ENCODE data around the gene HBP1.

Gene HBP1

DNA sequence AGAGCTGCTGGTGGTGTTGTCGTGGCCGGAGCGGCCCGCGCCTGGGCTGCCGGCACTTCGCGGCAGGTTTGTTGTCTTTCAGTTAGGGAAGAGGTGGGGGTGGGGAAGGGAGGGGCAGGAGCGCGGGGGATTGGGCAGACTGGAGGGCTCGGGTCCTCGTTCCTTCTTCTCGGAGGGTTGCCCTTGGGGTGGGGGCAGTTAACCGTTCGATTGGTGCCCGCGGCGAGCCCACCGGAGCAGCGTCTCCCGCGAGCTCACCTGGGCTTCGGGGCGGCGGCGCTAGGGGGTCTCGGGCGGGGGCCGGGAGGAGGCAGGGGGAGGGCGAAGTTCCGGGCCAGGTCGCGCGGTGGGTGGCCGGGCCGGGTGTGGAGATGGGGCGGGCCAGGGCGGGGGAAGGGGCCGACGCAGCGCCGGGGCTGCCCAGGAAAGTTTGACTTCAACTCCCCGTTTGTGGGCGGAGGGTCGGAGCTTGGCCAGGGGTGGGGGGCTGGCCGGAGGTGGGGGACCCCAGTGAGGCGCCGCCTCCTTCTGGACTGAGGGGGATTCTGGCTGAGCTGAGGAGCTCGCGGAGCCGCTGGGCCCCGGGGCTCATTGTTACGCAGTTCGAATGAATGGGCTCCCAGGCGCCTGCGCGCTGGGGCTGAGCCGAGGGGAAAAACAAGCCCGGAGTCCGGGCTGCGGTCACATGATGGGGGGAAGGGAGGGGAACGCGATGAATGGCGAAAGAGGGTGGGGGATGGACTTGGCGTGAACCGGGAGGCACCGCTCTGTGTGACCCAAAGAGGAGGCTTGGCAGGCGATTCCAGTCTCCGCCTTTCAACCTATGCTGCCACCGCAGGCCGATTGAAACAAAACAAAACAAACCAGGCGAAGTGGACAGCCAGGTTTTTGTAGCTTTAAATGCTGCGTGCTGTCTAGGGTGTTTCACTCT is 582 bp downstream of the HBP1 start:
- TF ChIP-seq RARB (CRISPR knock-in tag; IDR thresholded peaks at IDR 0.05) (peak; percentile 84), ZC3H10 (CRISPR knock-in tag; IDR thresholded peaks at IDR 0.05) (peak; percentile 84), PPARA (CRISPR knock-in tag; IDR thresholded peaks at IDR 0.05; ENCODE audit: borderline replicate concordance) (no peak), TCF4 (CRISPR knock-in tag; IDR thresholded peaks at IDR 0.05; ENCODE audit: borderline replicate concordance) (no peak), CSDC2 (CRISPR knock-in tag; IDR thresholded peaks at IDR 0.05) (0 out of 2 replicates have a peak, but pooled peaks have one; percentile 43), ISL1 (CRISPR knock-in tag; IDR thresholded peaks at IDR 0.05) (no peak), SNAI2 (CRISPR knock-in tag; IDR thresholded peaks at IDR 0.05) (no peak), GLIS3 (CRISPR knock-in tag; IDR thresholded peaks at IDR 0.05) (peak; percentile 66), TOX (CRISPR knock-in tag; IDR thresholded peaks at IDR 0.05; ENCODE audit: borderline replicate concordance) (no peak), ESRRG (CRISPR knock-in tag; IDR thresholded peaks at IDR 0.05) (peak; percentile 79; the same call in 1 of the 2 replicates), ZNF565 (CRISPR knock-in tag; conservative IDR thresholded peaks at IDR 0.05; ENCODE audit: low read depth) (no peak)
- TF ChIP-seq, protein P1, sequence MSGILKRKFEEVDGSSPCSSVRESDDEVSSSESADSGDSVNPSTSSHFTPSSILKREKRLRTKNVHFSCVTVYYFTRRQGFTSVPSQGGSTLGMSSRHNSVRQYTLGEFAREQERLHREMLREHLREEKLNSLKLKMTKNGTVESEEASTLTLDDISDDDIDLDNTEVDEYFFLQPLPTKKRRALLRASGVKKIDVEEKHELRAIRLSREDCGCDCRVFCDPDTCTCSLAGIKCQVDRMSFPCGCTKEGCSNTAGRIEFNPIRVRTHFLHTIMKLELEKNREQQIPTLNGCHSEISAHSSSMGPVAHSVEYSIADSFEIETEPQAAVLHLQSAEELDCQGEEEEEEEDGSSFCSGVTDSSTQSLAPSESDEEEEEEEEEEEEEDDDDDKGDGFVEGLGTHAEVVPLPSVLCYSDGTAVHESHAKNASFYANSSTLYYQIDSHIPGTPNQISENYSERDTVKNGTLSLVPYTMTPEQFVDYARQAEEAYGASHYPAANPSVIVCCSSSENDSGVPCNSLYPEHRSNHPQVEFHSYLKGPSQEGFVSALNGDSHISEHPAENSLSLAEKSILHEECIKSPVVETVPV (CRISPR knock-in tag; IDR thresholded peaks at IDR 0.05): peak; percentile 82; the same call in 1 of the 2 replicates
- TF ChIP-seq, protein P2, sequence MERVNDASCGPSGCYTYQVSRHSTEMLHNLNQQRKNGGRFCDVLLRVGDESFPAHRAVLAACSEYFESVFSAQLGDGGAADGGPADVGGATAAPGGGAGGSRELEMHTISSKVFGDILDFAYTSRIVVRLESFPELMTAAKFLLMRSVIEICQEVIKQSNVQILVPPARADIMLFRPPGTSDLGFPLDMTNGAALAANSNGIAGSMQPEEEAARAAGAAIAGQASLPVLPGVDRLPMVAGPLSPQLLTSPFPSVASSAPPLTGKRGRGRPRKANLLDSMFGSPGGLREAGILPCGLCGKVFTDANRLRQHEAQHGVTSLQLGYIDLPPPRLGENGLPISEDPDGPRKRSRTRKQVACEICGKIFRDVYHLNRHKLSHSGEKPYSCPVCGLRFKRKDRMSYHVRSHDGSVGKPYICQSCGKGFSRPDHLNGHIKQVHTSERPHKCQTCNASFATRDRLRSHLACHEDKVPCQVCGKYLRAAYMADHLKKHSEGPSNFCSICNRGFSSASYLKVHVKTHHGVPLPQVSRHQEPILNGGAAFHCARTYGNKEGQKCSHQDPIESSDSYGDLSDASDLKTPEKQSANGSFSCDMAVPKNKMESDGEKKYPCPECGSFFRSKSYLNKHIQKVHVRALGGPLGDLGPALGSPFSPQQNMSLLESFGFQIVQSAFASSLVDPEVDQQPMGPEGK (CRISPR knock-in tag; IDR thresholded peaks at IDR 0.05; ENCODE audit: borderline replicate concordance): peak; percentile 94
- TF ChIP-seq, protein P3, sequence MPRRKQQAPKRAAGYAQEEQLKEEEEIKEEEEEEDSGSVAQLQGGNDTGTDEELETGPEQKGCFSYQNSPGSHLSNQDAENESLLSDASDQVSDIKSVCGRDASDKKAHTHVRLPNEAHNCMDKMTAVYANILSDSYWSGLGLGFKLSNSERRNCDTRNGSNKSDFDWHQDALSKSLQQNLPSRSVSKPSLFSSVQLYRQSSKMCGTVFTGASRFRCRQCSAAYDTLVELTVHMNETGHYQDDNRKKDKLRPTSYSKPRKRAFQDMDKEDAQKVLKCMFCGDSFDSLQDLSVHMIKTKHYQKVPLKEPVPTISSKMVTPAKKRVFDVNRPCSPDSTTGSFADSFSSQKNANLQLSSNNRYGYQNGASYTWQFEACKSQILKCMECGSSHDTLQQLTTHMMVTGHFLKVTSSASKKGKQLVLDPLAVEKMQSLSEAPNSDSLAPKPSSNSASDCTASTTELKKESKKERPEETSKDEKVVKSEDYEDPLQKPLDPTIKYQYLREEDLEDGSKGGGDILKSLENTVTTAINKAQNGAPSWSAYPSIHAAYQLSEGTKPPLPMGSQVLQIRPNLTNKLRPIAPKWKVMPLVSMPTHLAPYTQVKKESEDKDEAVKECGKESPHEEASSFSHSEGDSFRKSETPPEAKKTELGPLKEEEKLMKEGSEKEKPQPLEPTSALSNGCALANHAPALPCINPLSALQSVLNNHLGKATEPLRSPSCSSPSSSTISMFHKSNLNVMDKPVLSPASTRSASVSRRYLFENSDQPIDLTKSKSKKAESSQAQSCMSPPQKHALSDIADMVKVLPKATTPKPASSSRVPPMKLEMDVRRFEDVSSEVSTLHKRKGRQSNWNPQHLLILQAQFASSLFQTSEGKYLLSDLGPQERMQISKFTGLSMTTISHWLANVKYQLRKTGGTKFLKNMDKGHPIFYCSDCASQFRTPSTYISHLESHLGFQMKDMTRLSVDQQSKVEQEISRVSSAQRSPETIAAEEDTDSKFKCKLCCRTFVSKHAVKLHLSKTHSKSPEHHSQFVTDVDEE (CRISPR knock-in tag; IDR thresholded peaks at IDR 0.05): peak; percentile 66; the same call in 1 of the 2 replicates
- TF ChIP-seq, protein P4, sequence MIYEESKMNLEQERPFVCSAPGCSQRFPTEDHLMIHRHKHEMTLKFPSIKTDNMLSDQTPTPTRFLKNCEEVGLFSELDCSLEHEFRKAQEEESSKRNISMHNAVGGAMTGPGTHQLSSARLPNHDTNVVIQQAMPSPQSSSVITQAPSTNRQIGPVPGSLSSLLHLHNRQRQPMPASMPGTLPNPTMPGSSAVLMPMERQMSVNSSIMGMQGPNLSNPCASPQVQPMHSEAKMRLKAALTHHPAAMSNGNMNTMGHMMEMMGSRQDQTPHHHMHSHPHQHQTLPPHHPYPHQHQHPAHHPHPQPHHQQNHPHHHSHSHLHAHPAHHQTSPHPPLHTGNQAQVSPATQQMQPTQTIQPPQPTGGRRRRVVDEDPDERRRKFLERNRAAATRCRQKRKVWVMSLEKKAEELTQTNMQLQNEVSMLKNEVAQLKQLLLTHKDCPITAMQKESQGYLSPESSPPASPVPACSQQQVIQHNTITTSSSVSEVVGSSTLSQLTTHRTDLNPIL (CRISPR knock-in tag; IDR thresholded peaks at IDR 0.05; ENCODE audit: low read depth): peak; percentile 61; the same call in 1 of the 2 replicates
- peak; percentile 68 for ATAC-seq

DNA sequence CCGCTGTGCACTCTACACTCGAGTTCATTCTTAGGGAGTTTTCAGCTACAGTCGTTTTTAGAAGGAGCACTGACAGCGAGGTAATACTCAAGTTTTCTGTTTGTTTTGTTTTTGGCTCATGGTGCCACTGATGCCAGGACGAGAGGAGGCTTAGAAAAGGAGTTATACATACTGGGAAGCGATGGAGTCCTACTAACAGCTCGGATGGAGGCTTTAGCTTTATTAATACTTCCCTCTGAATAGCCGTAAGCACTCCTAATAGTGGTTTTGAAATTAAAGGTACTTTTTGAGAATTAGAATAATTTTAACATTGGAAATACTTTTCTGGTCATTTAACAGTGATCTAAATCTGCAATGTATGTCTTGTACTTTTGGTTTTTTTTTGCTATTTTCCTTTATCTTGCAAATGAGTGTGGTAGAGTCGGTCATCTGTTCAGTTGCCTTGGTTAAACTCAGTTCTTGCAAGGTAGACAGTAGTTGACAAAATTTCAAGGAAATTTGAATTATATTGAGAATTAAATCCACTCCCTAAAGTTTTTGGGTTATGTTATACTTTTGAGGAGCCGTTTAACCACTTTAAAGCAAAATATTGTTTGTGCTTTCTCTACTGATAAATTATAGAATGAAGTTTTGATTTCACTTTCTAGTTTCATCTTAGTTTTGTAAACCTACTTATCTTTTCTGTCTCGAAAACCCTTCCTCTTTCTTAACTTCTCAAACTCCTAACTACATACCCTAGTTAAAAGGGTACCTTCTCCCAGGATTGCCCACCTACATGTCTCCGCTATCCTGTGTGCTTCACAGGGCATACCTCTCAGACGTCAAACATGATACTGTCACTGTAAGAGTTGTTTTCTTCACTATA is 1.5 kb downstream of the HBP1 start:
- TF ChIP-seq, protein P1 (CRISPR knock-in tag; IDR thresholded peaks at IDR 0.05): no peak
- TF ChIP-seq TOX (CRISPR knock-in tag; IDR thresholded peaks at IDR 0.05; ENCODE audit: borderline replicate concordance) (no peak), OSR1 (CRISPR knock-in tag; IDR thresholded peaks at IDR 0.05) (no peak), ZNF70 (CRISPR knock-in tag; IDR thresholded peaks at IDR 0.05) (no peak), ISL1 (CRISPR knock-in tag; IDR thresholded peaks at IDR 0.05) (no peak), TCF4 (CRISPR knock-in tag; IDR thresholded peaks at IDR 0.05; ENCODE audit: borderline replicate concordance) (no peak)
- TF ChIP-seq, protein P2 (CRISPR knock-in tag; IDR thresholded peaks at IDR 0.05; ENCODE audit: borderline replicate concordance): no peak
- no peak for ATAC-seq
